Natural killer cell (primary cell): ENCODE data around the gene PWWP2B. TPM values are rescaled to one million over a fixed set of nuclear protein-coding genes. Genes with fewer than 3 reads are reported as not detected.

Source experiments
- ATAC-seq, 3 donors: fragments of 150-1000 bp in 2 of 3; fragments of 200-7000 bp in 1 of 3; cut with Tn5 transposase; 1 replicate in 1 of 3; 2 replicates in 2 of 3; pipeline ENCODE4 v1.10.0; 2021; ENCODE audit warnings: mild to moderate bottlenecking in 2 of 3, moderate library complexity in 2 of 3
- DNase-seq, 2 donors: peaks; one replicate each; pipeline versions ENCODE4 v3.0.0 to v3.0.0-alpha.2; 2013 to 2021; ENCODE audit warnings: mixed read lengths in 1 of 2
- H3K27ac ChIP-seq: one replicate; pipeline ENCODE4 v1.5.1; 2013; ENCODE audit warnings: mild to moderate bottlenecking, low read length
- H3K27me3 ChIP-seq: one replicate; pipeline ENCODE4 v1.6.1; 2013; ENCODE audit warnings: low read length; ENCODE audit not compliant: control insufficient read depth, insufficient read depth
- H3K36me3 ChIP-seq: one replicate; pipeline ENCODE4 v1.6.1; 2013; ENCODE audit warnings: low read length; ENCODE audit not compliant: control insufficient read depth, insufficient read depth
- H3K4me1 ChIP-seq: one replicate; pipeline ENCODE4 v1.6.1; 2013; ENCODE audit warnings: low read length; ENCODE audit not compliant: control insufficient read depth, insufficient read depth
- H3K4me3 ChIP-seq: one replicate; pipeline ENCODE4 v1.5.1; 2013; ENCODE audit warnings: low read length
- H3K9me3 ChIP-seq: one replicate; pipeline ENCODE4 v1.6.1; 2013; ENCODE audit warnings: low read length; ENCODE audit not compliant: control insufficient read depth, insufficient read depth
- H3K27ac Mint-ChIP-seq, 2 donors: one replicate each; pipeline ENCODE4 v1.8.0; 2022; ENCODE audit warnings: mild to moderate bottlenecking in 2 of 2, mixed read lengths in 2 of 2, moderate library complexity in 1 of 2
- H3K27me3 Mint-ChIP-seq, 2 donors: one replicate each; pipeline ENCODE4 v1.8.0; 2022; ENCODE audit warnings: low read depth in 2 of 2, mixed read lengths in 2 of 2
- H3K36me3 Mint-ChIP-seq: one replicate; pipeline ENCODE4 v1.8.0; 2022; ENCODE audit warnings: mixed read lengths
- H3K4me1 Mint-ChIP-seq, 2 donors: one replicate each; pipeline ENCODE4 v1.8.0; 2022; ENCODE audit warnings: mixed read lengths in 2 of 2
- H3K4me3 Mint-ChIP-seq: one replicate; pipeline ENCODE4 v1.8.0; 2022; ENCODE audit warnings: mild to moderate bottlenecking, moderate library complexity, mixed read lengths
- H3K9me3 Mint-ChIP-seq, 2 donors: one replicate each; pipeline ENCODE4 v1.8.0; 2022; ENCODE audit warnings: mixed read lengths in 2 of 2
- WGBS: methylation state at CpG from one replicate; pipeline ENCODE4 v1.1.7; 2013; ENCODE audit warnings: missing lambda C conversion rate; ENCODE audit not compliant: insufficient coverage; 5-methylcytosine and 5-hydroxymethylcytosine counted together
- intact Hi-C: fragments of 100-400 bp; cut with micrococcal nuclease; formaldehyde crosslinking; loops from one replicate; pipeline ENCODE4 v1.14.2; 2022
- total RNA-seq, 4 donors: library from RNA; stranded (reverse); fragments of 120-200 nt in 1 of 4; gene quantifications; one replicate each; pipeline versions ENCODE4 v1.2.3 to v1.2.4, GENCODE V29; 2013 to 2022
- TF ChIP-seq, protein P1 (sequence below): fragments of 200-600 bp; IDR thresholded peaks from one replicate; pipeline ENCODE4 v1.8.0; 2022; ENCODE audit warnings: antibody characterized with exemption

Gene PWWP2B
- total RNA-seq, 3 donors from 2014 or later (not counting 1 experiment from before 2014, with no cell fraction given), result 23.7 to 29.5 (median 24.4) TPM

DNA sequence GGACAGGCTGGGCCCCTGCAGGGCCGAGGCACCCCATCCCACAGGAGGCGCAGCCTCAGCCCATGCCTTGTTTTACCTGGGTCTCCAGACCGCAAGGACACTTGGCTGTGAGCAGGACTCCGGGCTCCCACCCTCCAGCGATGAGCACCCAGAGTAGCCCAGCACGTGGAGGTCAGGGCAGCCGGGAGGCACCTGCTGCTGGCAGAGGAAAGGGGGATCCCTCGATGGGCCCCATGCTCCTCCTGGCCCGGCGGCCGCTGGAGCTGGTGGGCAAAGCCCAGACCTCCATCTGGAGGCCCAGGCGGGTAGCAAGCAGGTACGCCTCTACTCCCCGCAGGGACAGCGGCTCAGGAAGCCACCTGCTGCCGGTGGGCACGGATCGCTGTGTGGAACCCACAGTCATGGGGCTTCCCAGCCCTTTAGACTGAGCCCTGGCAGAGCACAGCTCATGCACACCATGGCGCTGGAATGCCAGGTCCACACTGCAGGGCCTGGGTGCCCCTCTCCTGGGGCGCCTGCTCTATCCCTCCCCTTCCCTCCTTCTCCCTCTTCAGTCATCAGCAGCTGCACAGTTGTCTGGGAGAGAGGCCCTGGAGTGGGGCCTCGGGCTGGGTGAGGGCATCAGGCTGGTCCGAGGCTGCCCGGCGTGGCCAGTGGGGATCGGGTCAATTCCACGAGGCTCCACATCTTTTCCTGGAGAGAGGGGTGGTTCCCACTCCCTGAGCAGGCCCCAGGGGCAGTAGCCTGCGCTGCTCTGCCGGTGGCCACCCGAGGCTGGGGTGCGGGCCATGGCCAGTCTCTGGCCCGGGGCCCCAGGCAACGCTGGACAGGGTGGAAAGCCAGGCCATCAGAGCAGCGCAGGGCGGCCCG, 65.7 kb downstream of the PWWP2B start:
- Mint-ChIP-seq H3K4me1 (peaks cover 0 to 8% of the 10 kb centered on the region in 2 donors), H3K27ac (no peak overlapping the region), H3K36me3 (no peaks in the 10 kb centered on the region), H3K9me3 (no peaks in the 10 kb centered on the region), H3K4me3 (no peak overlapping the region), H3K27me3 (no peaks in the 10 kb centered on the region)
- no peak for ATAC-seq
- no peaks in the 10 kb centered on the region for H3K27me3 ChIP-seq
- H3K9me3 ChIP-seq, result no peaks in the 10 kb centered on the region
- no peaks in the 10 kb centered on the region for H3K36me3 ChIP-seq
- WGBS, result 90% methylated on average over 35 of the region's 35 CpGs
- no peak overlapping the region for H3K27ac ChIP-seq
- peaks cover 8% of the 10 kb centered on the region for H3K4me1 ChIP-seq
- DNase-seq, result no peak
- TF ChIP-seq, protein P1, sequence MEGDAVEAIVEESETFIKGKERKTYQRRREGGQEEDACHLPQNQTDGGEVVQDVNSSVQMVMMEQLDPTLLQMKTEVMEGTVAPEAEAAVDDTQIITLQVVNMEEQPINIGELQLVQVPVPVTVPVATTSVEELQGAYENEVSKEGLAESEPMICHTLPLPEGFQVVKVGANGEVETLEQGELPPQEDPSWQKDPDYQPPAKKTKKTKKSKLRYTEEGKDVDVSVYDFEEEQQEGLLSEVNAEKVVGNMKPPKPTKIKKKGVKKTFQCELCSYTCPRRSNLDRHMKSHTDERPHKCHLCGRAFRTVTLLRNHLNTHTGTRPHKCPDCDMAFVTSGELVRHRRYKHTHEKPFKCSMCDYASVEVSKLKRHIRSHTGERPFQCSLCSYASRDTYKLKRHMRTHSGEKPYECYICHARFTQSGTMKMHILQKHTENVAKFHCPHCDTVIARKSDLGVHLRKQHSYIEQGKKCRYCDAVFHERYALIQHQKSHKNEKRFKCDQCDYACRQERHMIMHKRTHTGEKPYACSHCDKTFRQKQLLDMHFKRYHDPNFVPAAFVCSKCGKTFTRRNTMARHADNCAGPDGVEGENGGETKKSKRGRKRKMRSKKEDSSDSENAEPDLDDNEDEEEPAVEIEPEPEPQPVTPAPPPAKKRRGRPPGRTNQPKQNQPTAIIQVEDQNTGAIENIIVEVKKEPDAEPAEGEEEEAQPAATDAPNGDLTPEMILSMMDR, result no peak
- no peak overlapping the region for H3K4me3 ChIP-seq
- intact Hi-C loops, result no loop called here

GRCh38 chr10:132463333-132464255, 66.6 kb downstream of the PWWP2B start:
- H3K27ac Mint-ChIP-seq, result no peak overlapping the region
- TF ChIP-seq, protein P1, result no peak
- no peaks in the 10 kb centered on the region for H3K36me3 Mint-ChIP-seq
- intact Hi-C loops, result no loop called here
- H3K4me3 ChIP-seq, result no peak overlapping the region
- DNase-seq (no peak), ATAC-seq (no peak)
- H3K36me3 ChIP-seq, result no peaks in the 10 kb centered on the region
- H3K9me3 ChIP-seq, result no peaks in the 10 kb centered on the region
- peaks cover 0 to 6% of the 10 kb centered on the region in 2 donors for H3K4me1 Mint-ChIP-seq
- H3K4me1 ChIP-seq, result peaks cover 4% of the 10 kb centered on the region
- no peaks in the 10 kb centered on the region for H3K9me3 Mint-ChIP-seq
- no peaks in the 10 kb centered on the region for H3K27me3 Mint-ChIP-seq
- 93% methylated on average over 30 of the region's 30 CpGs for WGBS
- H3K27ac ChIP-seq, result no peak overlapping the region
- no peaks in the 10 kb centered on the region for H3K27me3 ChIP-seq
- H3K4me3 Mint-ChIP-seq, result no peak overlapping the region

DNA sequence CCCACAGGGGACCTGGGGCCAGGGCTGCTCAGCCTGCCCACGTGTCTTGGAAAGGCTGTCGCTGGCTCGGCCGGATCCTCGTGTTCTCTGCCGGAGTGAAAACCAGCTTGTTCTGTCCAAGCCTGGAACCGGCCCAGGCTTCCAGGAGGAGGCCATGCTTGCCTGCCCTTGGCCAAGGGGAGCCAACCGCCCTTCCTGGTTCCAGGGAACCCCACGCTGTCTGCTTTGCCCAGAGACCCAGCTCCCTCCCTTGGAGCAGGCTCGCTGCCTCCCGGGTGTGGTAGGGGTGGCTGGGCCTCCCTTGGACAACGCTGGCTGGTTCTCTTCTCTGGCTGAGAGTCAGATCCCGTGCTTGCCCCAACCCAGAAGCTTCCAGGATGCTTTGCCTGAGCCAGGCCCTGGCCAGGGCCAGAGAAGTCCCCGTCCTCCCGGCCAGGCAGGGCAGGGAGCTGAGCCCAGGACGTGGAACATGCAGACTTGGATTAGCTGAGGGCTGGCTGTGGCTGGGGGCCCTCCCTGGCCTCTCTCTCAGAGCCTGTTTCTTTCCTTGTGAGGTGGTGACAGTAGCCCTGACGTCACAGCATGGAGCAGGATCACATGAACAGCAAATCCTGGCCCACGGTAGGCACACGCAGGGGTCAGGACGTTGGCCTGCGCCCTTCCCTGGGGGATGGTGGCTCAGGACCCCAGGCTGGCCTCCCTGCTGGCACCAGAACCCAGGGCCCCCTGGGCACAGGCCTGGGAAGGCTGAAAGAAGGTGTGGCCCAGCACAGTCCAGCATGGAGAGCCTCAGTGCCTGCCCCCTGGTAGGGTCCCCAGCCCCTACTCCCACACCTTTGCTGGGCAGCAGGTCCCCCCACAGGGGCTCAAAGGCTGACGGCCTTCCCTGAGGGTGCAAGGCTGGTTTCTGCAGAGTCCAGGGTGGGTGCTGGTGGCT, 67.5 kb downstream of the PWWP2B start:
- Mint-ChIP-seq H3K36me3 (no peaks in the 10 kb centered on the region), H3K4me3 (no peak overlapping the region), H3K9me3 (no peaks in the 10 kb centered on the region), H3K4me1 (no peaks in the 10 kb centered on the region), H3K27me3 (no peaks in the 10 kb centered on the region), H3K27ac (no peak overlapping the region)
- intact Hi-C loops, result no loop called here
- WGBS, result 88% methylated on average over 22 of the region's 22 CpGs
- ATAC-seq, result no peak
- no peaks in the 10 kb centered on the region for H3K4me1 ChIP-seq
- H3K4me3 ChIP-seq, result no peak overlapping the region
- TF ChIP-seq, protein P1, result no peak
- H3K27me3 ChIP-seq, result no peaks in the 10 kb centered on the region
- no peaks in the 10 kb centered on the region for H3K9me3 ChIP-seq
- H3K36me3 ChIP-seq, result no peaks in the 10 kb centered on the region
- no peak overlapping the region for H3K27ac ChIP-seq
- no peak for DNase-seq
